GM12878 (cell line): ENCODE results near the gene SLC38A9. TPM values are rescaled to one million over a fixed set of nuclear protein-coding genes. Genes with fewer than 3 reads are reported as not detected.

Experiments
- ATAC-seq: fragments of 200-7000 bp; cut with Tn5 transposase; 3 replicates; pipeline ENCODE4 v1.9.1; 2020; ENCODE audit warnings: mild to moderate bottlenecking, moderate library complexity
- BruUV-seq: library from RNA; stranded (reverse); fragments of 400-500 nt; replicated peaks from 2 replicates; lab custom pipeline; 2021; lab: Mats Ljungman, UMichigan
- CTCF ChIA-PET: fragments of 300-600 bp; sonication (Branson Sonifier 250); formaldehyde crosslinking; extraction: SDS; loops from one replicate; lab custom pipeline; 2021; ENCODE audit warnings: inconsistent platforms; lab: Yijun Ruan, JAX
- POLR2A ChIA-PET: fragments of 350-600 bp; formaldehyde crosslinking; extraction: SDS; loops from one replicate; lab custom pipeline; 2021; ENCODE audit warnings: inconsistent platforms; lab: Charles Lee
- RAD21 ChIA-PET: fragments of 300-600 bp; sonication (Branson Sonifier 250); formaldehyde crosslinking; loops from one replicate; lab custom pipeline; 2023; ENCODE audit warnings: antibody characterized with exemption; ENCODE audit not compliant: unreplicated experiment; lab: Charles Lee
- SMC1A ChIA-PET: fragments of 300-600 bp; sonication (Branson Sonifier 250); formaldehyde crosslinking; loops from one replicate; lab custom pipeline; 2023; ENCODE audit not compliant: unreplicated experiment, uncharacterized antibody; lab: Charles Lee
- DNase-seq: peaks from one replicate; pipeline ENCODE4 v3.0.0-alpha.2; 2011; ENCODE audit warnings: low read depth, low spot score
- FAIRE-seq: peaks from 3 replicates; lab custom pipeline; 2011; peaks lifted over from hg19 to GRCh38; lab: Jason Lieb, UNC
- H2AFZ ChIP-seq: 2 replicates; pipeline ENCODE4 v1.6.0; 2011; ENCODE audit warnings: low read depth, low read length, control low read depth; ENCODE audit not compliant: control insufficient read depth
- H3K27ac ChIP-seq: 2 replicates; pipeline ENCODE4 v1.5.1; 2011; ENCODE audit warnings: control low read depth; ENCODE audit not compliant: control insufficient read depth, insufficient read depth
- H3K27me3 ChIP-seq, 2 experiments: replicated peaks in 1 of 2; 2 replicates each; pipeline versions ENCODE4 v1.6.0 to v1.6.1; 2011; ENCODE audit warnings: low read length in 1 of 2; ENCODE audit not compliant: control insufficient read depth in 2 of 2, insufficient read depth in 2 of 2
- H3K36me3 ChIP-seq, 2 experiments: 2 replicates each; pipeline ENCODE4 v1.5.1; 2011; ENCODE audit warnings: low read length in 1 of 2; ENCODE audit not compliant: control insufficient read depth in 2 of 2, insufficient read depth in 2 of 2
- H3K4me1 ChIP-seq: 2 replicates; pipeline ENCODE4 v1.6.1; 2011; ENCODE audit warnings: mild to moderate bottlenecking, low read length, moderate library complexity, mixed read lengths; ENCODE audit not compliant: control insufficient read depth, insufficient read depth
- H3K4me2 ChIP-seq: 2 replicates; pipeline ENCODE4 v1.6.0; 2011; ENCODE audit warnings: control low read depth; ENCODE audit not compliant: control insufficient read depth, insufficient read depth
- H3K4me3 ChIP-seq: fragments of 200-600 bp; sonication (generic); 2 replicates; pipeline ENCODE4 v1.5.1; 2016
- H3K79me2 ChIP-seq: 2 replicates; pipeline ENCODE4 v1.6.0; 2011; ENCODE audit warnings: low read length; ENCODE audit not compliant: control insufficient read depth, insufficient read depth
- H3K9ac ChIP-seq: 2 replicates; pipeline ENCODE4 v1.8.0; 2011; ENCODE audit warnings: low read length, control low read depth, mixed read lengths; ENCODE audit not compliant: control insufficient read depth, insufficient read depth
- H3K9me3 ChIP-seq: replicated peaks from 3 replicates; pipeline ENCODE4 v1.5.1; 2011; ENCODE audit warnings: mild to moderate bottlenecking, low read length; ENCODE audit not compliant: control insufficient read depth, insufficient read depth
- H4K20me1 ChIP-seq: 2 replicates; pipeline ENCODE4 v1.6.0; 2011; ENCODE audit not compliant: control insufficient read depth, insufficient read depth
- CBX3 ChIP-seq: fragments of 200-600 bp; sonication (generic); IDR thresholded peaks from 2 replicates; pipeline ENCODE4 v1.6.1; 2016; ENCODE audit warnings: low read depth, borderline replicate concordance
- CREB1 ChIP-seq: IDR thresholded peaks from 2 replicates; pipeline ENCODE4 v1.6.1; 2012; ENCODE audit warnings: low read depth, mild to moderate bottlenecking, inconsistent platforms
- CUX1 ChIP-seq: IDR thresholded peaks from 2 replicates; pipeline ENCODE4 v1.6.1; 2012; ENCODE audit warnings: improper control_type of control experiment, low read depth, low read length; ENCODE audit not compliant: insufficient replicate concordance
- DPF2 ChIP-seq: fragments of 450-650 bp; IDR thresholded peaks from 2 replicates; pipeline ENCODE4 v1.6.1; 2017; ENCODE audit warnings: mild to moderate bottlenecking
- FOXK2 ChIP-seq: fragments of 450-650 bp; IDR thresholded peaks from 2 replicates; pipeline ENCODE4 v1.6.1; 2017; ENCODE audit warnings: mild to moderate bottlenecking, moderate library complexity
- JUND ChIP-seq: IDR thresholded peaks from 2 replicates; pipeline ENCODE4 v1.6.1; 2012; ENCODE audit warnings: low read depth, mild to moderate bottlenecking, low read length, improper control_type of control experiment, moderate library complexity
- NFYA ChIP-seq: IDR thresholded peaks from 2 replicates; pipeline ENCODE4 v1.6.1; 2011; ENCODE audit warnings: low read depth, mild to moderate bottlenecking, low read length, improper control_type of control experiment, borderline replicate concordance
- NR2C1 ChIP-seq: fragments of 450-650 bp; IDR thresholded peaks from 2 replicates; pipeline ENCODE4 v1.6.1; 2017; ENCODE audit warnings: antibody characterized with exemption, mild to moderate bottlenecking, moderate library complexity
- RELA ChIP-seq: fragments of 450-650 bp; IDR thresholded peaks from 2 replicates; pipeline ENCODE4 v1.8.0; 2014; ENCODE audit warnings: borderline replicate concordance; ENCODE audit not compliant: partially characterized antibody
- SPI1 ChIP-seq: IDR thresholded peaks from 2 replicates; pipeline ENCODE4 v1.6.1; 2011; ENCODE audit warnings: low read depth, mild to moderate bottlenecking, low read length, moderate library complexity, borderline replicate concordance; ENCODE audit not compliant: insufficient read depth
- TCF3 ChIP-seq: IDR thresholded peaks from 2 replicates; pipeline ENCODE4 v1.6.1; 2012; ENCODE audit warnings: low read depth, mild to moderate bottlenecking, low read length, borderline replicate concordance; ENCODE audit not compliant: insufficient read depth
- ZNF384 ChIP-seq: IDR thresholded peaks from 2 replicates; pipeline ENCODE4 v1.6.1; 2012; ENCODE audit warnings: low read depth, mild to moderate bottlenecking, low read length, improper control_type of control experiment, borderline replicate concordance
- WGBS: methylation state at CpG from one replicate; pipeline ENCODE4 v1.1.6; 2016; ENCODE audit warnings: low lambda C conversion rate; ENCODE audit not compliant: insufficient replicate concordance, insufficient coverage; ENCODE audit errors: missing lambda C conversion rate; 5-methylcytosine and 5-hydroxymethylcytosine counted together
- in situ Hi-C: fragments of 300-500 bp; cut with MboI; formaldehyde crosslinking; loops from 9 replicates; pipeline ENCODE4 v1.14.3; 2018; ENCODE audit warnings: mixed read lengths
- intact Hi-C: fragments of 100-400 bp; cut with micrococcal nuclease; formaldehyde crosslinking; loops from one replicate; pipeline ENCODE4 v1.14.2; 2022; ENCODE audit not compliant: unreplicated experiment
- polyA plus RNA-seq, 11 experiments: library from polyadenylated mRNA; depleted of rRNA in 4 of 11; unstranded in 6 of 11; stranded (reverse) in 5 of 11; fragments of >200 nt; fragmentation: Nextera tagmentation in 4 of 11; fragmentation: Illumina TruSeq in 1 of 11; extraction: Ambion mirVana in 4 of 11; extraction: Trizol in 1 of 11; gene quantifications; 1 replicate in 1 of 11; 2 replicates in 10 of 11; pipeline versions ENCODE4 v1.2.1 to v1.2.3, GENCODE V29; 2011 to 2016; ENCODE audit warnings: inconsistent platforms in 2 of 11, missing spikeins in 2 of 11, low read depth in 1 of 11
- total RNA-seq, 4 experiments: library from RNA; depleted of rRNA in 3 of 4; stranded (reverse); fragments of >200 nt in 3 of 4; fragmentation: Illumina TruSeq in 1 of 4; extraction: Trizol in 1 of 4; gene quantifications; 2 replicates each; pipeline versions ENCODE4 v1.2.1 to v1.2.3, GENCODE V29; 2013 to 2021

Gene SLC38A9
- total and polyA plus RNA-seq, 10 of the 15 experiments (the other 5 are each of a cell fraction or from before 2014, with no cell fraction given) = 8.5 to 35.1 (median 23.0) TPM

- no peak overlapping the region for H3K4me3 ChIP-seq
- peak overlapping the region; percentile 7; the same call in 1 of the 2 replicates for H3K4me2 ChIP-seq
- no peaks in the 10 kb centered on the region for H3K27me3 ChIP-seq
- no peaks in the 10 kb centered on the region for H3K79me2 ChIP-seq
- SMC1A ChIA-PET = interaction anchor here (0.6 kb wide), 1 partner anchor 1450 kb away, joined by 3 read pairs; no protein-coding TSS in a partner anchor
- ATAC-seq (0 out of 3 replicates have a peak, but pooled peaks have one; percentile 21), DNase-seq (no peak), FAIRE-seq (no peak)
- intact Hi-C loops (no loop called here), in situ Hi-C loops (no loop called here)
- BruUV-seq = no TSS peak
- peak overlapping the region; percentile 29; the same call in 1 of the 2 replicates for H2AFZ ChIP-seq
- CTCF ChIA-PET = no interaction called here
- H3K27ac ChIP-seq = peak overlapping the region; percentile 25; the same call in 1 of the 2 replicates
- H3K9ac ChIP-seq = no peak overlapping the region
- no peaks in the 10 kb centered on the region; a peak in 1 of 4 replicates for H3K36me3 ChIP-seq
- RAD21 ChIA-PET = no interaction called here
- H4K20me1 ChIP-seq = no peaks in the 10 kb centered on the region
- POLR2A ChIA-PET = no interaction called here
- TF ChIP-seq RELA (no peak), ZNF384 (no peak)
- H3K4me1 ChIP-seq = no peaks in the 10 kb centered on the region
- H3K9me3 ChIP-seq = no peaks in the 10 kb centered on the region
Measured at GRCh38 chr5:55625913-55626312, 86.2 kb downstream of the SLC38A9 start.

- ChIA-PET RAD21 (no interaction called here), SMC1A (no interaction called here), CTCF (no interaction called here), POLR2A (no interaction called here)
- Histone ChIP-seq H3K9me3 (no peaks in the 10 kb centered on the region), H2AFZ (no peak overlapping the region), H3K4me3 (no peak overlapping the region), H3K4me2 (no peak overlapping the region), H4K20me1 (no peaks in the 10 kb centered on the region), H3K4me1 (no peaks in the 10 kb centered on the region), H3K9ac (no peak overlapping the region), H3K36me3 (no peaks in the 10 kb centered on the region; a peak in 1 of 4 replicates), H3K27ac (peak overlapping the region; percentile 25; the same call in 1 of the 2 replicates), H3K27me3 (no peaks in the 10 kb centered on the region), H3K79me2 (no peaks in the 10 kb centered on the region)
- BruUV-seq = no TSS peak
- FAIRE-seq (peak; percentile 80), DNase-seq (no peak), ATAC-seq (no peak)
- intact Hi-C loops = no loop called here
- 95% methylated on average over 4 of the region's 4 CpGs for WGBS
- in situ Hi-C loops = no loop called here
- no peak for TF ChIP-seq NFYA
- no peak for TF ChIP-seq SPI1
- no peak for TF ChIP-seq JUND
- no peak for TF ChIP-seq CBX3
- no peak for TF ChIP-seq CUX1
- no peak for TF ChIP-seq FOXK2
- no peak for TF ChIP-seq DPF2
- TF ChIP-seq NR2C1 = no peak
- no peak for TF ChIP-seq RELA
- TF ChIP-seq TCF3 = no peak
- TF ChIP-seq CREB1 = no peak
Measured at GRCh38 chr5:55625589-55625909, 86.6 kb downstream of the SLC38A9 start.
